ENCODE data around the gene RAB40C.

DNA sequence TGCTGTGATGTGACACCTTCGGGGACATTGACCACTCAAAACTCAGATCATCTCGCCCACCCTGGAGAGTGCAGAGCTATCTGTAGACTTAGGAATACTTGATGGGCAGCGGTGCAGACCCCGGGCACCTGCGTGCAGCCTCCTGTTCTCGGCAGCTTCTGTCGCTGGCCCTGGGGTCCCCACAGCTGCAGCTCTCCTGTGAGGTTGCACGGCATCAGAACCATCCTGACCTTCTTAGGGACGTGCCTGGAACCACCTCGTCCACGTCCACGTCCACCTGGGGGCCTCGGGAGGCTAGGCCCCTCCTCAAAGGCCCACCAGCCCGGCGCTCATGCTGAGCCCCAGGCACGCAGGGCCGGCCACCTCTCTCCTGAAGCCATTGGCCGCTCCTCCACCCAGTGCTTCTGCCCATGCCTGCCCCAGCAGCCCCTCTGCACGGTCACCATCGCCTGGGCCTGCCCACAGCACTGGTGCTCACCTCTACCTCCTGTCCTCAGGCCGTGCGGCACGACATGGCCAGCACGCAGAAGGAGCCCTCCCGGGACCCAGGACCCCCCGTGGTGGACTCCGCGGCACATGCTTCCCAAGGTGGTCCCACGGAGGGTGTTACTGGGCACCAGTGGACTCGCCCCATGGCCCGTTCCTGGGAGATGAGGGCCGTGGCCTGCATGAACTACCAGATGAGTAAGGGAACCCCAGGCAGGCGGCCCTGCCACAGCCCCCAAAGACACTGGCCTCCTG, 38.6 kb downstream of the RAB40C start:
- no peak for TF ChIP-seq CTCF (IDR thresholded peaks at IDR 0.05)
- TF ChIP-seq ZNF121 (CRISPR knock-in tag; IDR thresholded peaks at IDR 0.05) = no peak
- TF ChIP-seq, protein P1, sequence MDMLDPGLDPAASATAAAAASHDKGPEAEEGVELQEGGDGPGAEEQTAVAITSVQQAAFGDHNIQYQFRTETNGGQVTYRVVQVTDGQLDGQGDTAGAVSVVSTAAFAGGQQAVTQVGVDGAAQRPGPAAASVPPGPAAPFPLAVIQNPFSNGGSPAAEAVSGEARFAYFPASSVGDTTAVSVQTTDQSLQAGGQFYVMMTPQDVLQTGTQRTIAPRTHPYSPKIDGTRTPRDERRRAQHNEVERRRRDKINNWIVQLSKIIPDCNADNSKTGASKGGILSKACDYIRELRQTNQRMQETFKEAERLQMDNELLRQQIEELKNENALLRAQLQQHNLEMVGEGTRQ (CRISPR knock-in tag; IDR thresholded peaks at IDR 0.05) = no peak
- TF ChIP-seq ATF2 (CRISPR knock-in tag; IDR thresholded peaks at IDR 0.05; ENCODE audit: borderline replicate concordance, low read depth) = no peak
- TF ChIP-seq HMGA2 (CRISPR knock-in tag; IDR thresholded peaks at IDR 0.05) = no peak
- no peak for TF ChIP-seq ETV6 (CRISPR knock-in tag; IDR thresholded peaks at IDR 0.05)

All from WTC11 (cell line).